ENCODE measurements around the gene PPIL6.

PPIL6 gene

DNA sequence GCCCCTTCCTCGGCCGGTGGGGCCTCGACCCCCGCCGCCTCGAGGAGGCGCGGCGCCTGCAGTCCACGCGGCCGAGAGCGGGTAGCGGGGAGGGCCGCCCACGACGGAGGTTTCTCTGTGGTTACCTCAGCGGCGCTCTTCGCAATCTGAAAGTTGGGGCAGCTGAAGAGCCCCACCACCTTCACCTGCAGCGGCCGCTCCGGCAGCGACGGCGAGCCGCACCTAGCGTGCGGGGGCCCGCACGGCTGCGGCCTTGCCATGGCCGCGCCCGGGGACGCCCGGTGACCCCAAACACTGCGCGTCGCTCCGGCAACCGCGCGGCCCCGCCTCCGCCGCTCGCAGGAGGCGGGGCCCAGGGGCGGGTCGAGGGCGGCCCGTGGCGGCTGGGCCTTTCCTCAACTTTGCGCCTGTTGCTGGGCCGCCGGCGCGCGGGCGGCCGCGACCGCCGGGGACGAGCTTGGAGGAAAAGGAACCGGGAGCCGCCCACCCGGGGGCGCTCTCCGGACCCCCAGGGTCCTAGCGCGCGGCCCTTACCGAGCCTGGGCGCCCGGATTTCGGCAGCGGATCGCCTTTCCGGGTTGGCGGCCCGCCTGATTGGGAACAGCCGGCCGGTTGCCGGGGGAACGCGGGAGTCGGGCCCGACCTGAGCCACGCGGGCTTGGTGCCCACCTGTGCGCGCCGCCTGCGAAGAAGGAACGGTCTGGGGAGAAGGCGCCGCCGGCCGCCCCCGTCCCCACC, at the start of gene PPIL6, which contains the start of gene SMPD2:
TSS of gene PPIL6 (minus strand) at position 298 of the 738 bp plus-strand sequence. CDS start at position 260, 38 bp downstream.
TSS of gene SMPD2 (plus strand) at position 394 of the 738 bp plus-strand sequence. CDS start 398 bp downstream, outside the sequence.
- H3K4me3 ChIP-seq (ENCODE audit: low read depth, low read length): peak within 1 kb of the TSS; percentile 74
- TF ChIP-seq, protein P1, sequence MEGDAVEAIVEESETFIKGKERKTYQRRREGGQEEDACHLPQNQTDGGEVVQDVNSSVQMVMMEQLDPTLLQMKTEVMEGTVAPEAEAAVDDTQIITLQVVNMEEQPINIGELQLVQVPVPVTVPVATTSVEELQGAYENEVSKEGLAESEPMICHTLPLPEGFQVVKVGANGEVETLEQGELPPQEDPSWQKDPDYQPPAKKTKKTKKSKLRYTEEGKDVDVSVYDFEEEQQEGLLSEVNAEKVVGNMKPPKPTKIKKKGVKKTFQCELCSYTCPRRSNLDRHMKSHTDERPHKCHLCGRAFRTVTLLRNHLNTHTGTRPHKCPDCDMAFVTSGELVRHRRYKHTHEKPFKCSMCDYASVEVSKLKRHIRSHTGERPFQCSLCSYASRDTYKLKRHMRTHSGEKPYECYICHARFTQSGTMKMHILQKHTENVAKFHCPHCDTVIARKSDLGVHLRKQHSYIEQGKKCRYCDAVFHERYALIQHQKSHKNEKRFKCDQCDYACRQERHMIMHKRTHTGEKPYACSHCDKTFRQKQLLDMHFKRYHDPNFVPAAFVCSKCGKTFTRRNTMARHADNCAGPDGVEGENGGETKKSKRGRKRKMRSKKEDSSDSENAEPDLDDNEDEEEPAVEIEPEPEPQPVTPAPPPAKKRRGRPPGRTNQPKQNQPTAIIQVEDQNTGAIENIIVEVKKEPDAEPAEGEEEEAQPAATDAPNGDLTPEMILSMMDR (IDR thresholded peaks at IDR 0.05; ENCODE audit: low read depth, low read length, missing control alignments): no peak
- DNase-seq (ENCODE audit: low read depth): peak; percentile 45

DNA sequence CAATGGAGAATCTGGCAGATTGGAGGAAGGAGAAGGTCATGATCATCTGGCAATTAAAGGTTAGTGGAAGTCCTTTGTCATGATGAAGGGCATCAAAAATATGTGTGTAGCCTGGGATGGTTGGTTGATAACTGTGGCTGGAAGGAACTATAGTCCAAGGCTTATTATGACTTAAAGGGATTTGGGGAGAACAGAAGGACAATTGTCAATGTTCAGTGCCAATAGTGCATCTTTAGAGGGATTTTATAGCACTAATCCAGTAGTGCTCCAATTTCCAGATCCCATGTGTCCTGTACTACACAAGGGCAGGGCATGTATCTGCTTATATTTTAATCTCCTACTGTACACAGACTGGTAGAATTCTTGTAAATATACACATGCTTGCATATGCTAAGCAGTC, 47.6 kb upstream of the PPIL6 start:
- DNase-seq (ENCODE audit: low read depth): no peak
- H3K4me3 ChIP-seq (ENCODE audit: low read depth, low read length): no peak overlapping the region
- TF ChIP-seq, protein P1 (IDR thresholded peaks at IDR 0.05; ENCODE audit: low read depth, low read length, missing control alignments): no peak

DNA sequence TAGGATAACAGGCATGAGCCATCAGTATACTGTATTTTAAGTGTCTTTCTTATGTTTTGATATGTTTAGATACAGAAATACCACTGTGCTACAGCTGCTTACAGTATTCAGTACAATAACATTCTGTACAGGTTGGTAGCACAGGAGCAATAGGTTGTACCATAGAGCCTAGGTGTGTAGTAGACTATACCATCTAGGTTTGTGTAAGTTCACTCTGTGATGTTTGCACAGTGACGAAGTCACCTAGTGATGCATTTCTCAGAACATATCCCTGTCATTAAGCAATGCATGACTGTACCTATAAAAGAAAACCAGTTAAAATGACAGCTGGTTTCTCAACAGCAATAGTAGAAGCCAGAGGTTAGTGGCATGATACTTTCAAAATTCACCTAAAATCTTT, 45.6 kb upstream of the PPIL6 start:
- DNase-seq (ENCODE audit: low read depth): no peak
- TF ChIP-seq, protein P1 (IDR thresholded peaks at IDR 0.05; ENCODE audit: low read depth, low read length, missing control alignments): no peak
- no peak overlapping the region for H3K4me3 ChIP-seq (ENCODE audit: low read depth, low read length)

- DNase-seq (ENCODE audit: low read depth): no peak
- TF ChIP-seq, protein P1 (IDR thresholded peaks at IDR 0.05; ENCODE audit: low read depth, low read length, missing control alignments): no peak
- no peak overlapping the region for H3K4me3 ChIP-seq (ENCODE audit: low read depth, low read length)
Measured at GRCh38 chr6:109485266-109485935, 45.0 kb upstream of the PPIL6 start.

DNA sequence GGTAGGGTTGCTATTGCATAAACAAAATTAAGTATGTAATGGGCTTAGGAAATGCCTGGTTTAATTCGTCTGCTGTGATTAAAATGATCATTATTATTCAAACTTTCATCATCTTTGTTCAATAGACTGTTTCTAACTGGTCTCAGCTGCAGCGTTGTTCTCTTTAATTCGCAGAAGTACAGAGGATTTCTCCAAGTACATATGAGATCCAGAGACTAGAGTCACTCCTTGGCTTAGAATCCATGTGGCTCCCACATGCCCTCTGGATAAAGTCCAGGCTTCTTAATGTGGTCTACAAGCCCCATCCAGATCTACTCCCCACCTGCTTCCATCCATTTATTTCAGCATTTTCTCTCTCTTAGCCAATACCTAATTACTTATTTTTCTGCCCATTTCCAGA, 43.7 kb upstream of the PPIL6 start:
- H3K4me3 ChIP-seq (ENCODE audit: low read depth, low read length): no peak overlapping the region
- no peak for DNase-seq (ENCODE audit: low read depth)
- TF ChIP-seq, protein P1 (IDR thresholded peaks at IDR 0.05; ENCODE audit: low read depth, low read length, missing control alignments): no peak

- TF ChIP-seq, protein P1 (IDR thresholded peaks at IDR 0.05; ENCODE audit: low read depth, low read length, missing control alignments): no peak
- peak overlapping the region; percentile 42 for H3K4me3 ChIP-seq (ENCODE audit: low read depth, low read length)
- no peak for DNase-seq (ENCODE audit: low read depth)
Measured at GRCh38 chr6:109483735-109484057, 43.3 kb upstream of the PPIL6 start.
